ENCODE results near the gene COG2.

- TF ChIP-seq EZH2 (IDR thresholded peaks at IDR 0.05; ENCODE audit: low read depth) (no peak), CTCF (conservative IDR thresholded peaks at IDR 0.05) (no peak)
Observed at GRCh38 chr1:230696722-230697437, 54.6 kb downstream of the COG2 start.

All from PC-9 (cell line).